Jurkat, Clone E6-1 (cell line): Measurements from ENCODE around the gene ABCA7.

Experiments
- DNase-seq: peaks from one replicate; pipeline ENCODE4 v3.0.0-alpha.2; 2011; ENCODE audit warnings: low read depth, low spot score
- H3K4me3 ChIP-seq: 2 replicates; pipeline ENCODE4 v1.5.1; 2011; ENCODE audit warnings: mild to moderate bottlenecking, low read length, control low read depth, moderate library complexity

The ABCA7 gene

DNA sequence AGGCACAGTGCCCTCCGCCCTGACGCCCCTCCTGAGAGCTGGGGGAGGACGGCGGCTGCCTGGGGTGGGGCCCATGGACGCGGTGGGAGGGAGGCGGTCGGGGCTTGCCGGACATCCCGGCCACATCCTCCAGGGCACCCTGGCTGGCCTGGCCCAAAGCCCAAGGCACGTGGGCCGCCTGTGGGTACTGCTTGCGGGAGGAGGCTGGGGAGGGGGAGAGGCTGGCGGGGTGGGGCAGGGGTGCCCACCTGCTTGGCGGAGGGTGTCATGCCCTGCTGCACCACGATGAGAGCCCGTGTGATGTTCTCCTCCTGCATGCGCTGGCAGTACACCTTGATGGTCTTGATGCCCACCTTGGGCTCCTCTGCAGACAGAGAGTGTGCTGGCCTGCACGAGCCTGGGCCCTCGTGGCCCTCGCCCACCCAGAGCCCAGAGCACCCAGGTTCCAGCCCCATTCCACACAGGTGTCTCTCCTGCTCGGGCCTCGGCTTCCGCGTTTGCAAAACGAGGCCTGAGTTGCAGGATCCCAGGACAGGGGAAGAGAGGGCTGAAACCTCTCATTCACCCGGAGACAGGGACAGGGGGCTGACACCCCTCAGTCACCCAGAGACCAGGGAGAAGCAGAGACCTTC is 51.8 kb downstream of the ABCA7 start:
- no peak overlapping the region for H3K4me3 ChIP-seq
- no peak for DNase-seq

- no peak overlapping the region; the same call in 1 of the 2 replicates for H3K4me3 ChIP-seq
- no peak for DNase-seq
Measured at GRCh38 chr19:1093330-1093729, 53.4 kb downstream of the ABCA7 start.

- no peak for DNase-seq
- peak overlapping the region; percentile 93 for H3K4me3 ChIP-seq
Measured at GRCh38 chr19:1093811-1094553, 54.1 kb downstream of the ABCA7 start.

GRCh38 chr19:1094655-1094977 is 54.7 kb downstream of the ABCA7 start:
- peak overlapping the region; percentile 93 for H3K4me3 ChIP-seq
- DNase-seq: no peak

DNA sequence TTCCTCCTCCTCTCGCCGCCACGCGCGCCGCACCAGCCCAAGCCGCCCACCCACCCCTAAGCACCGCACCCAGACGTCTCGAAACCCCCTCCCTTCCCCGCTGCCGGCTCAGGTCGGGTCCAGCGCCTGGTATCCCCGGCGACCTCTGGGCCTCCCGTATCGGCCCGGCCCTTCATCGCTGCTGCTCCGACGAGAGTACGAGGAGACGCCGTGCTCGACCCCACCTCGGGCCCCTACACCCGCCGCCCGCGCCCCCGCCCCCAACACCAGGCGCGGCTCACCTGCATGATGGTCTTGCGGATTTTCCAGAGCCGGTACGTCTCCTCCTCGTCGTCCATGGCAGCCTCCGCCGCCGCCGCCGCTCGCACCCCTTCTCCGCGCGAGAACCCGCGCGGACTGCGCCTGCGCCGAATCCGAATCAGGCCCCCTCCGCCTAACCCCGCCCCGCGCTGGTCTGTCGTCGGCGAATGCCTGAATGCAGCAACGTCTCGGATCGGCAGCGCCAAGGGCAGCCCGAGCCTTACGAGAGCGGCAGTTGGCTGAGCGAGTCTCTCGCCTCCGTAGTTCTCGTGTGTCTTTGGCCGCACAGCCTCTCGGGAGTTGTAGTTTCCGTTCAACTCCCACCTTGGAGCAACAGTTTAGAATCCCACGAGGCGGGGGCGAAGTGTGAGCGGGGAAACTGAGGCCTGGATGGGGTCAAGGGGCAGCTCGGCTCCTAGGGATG is 55.2 kb downstream of the ABCA7 start, which contains the start of gene POLR2E:
Gene POLR2E, minus strand, starts transcription at position 398 of the 724 bp plus-strand sequence. Its CDS starts 60 bp downstream, at position 338.
- peak within 1 kb of the TSS; percentile 93 for H3K4me3 ChIP-seq
- peak; percentile 96 for DNase-seq

- no peak for DNase-seq
- no peak overlapping the region for H3K4me3 ChIP-seq
Measured at GRCh38 chr19:1097810-1098176, 57.9 kb downstream of the ABCA7 start.

DNA sequence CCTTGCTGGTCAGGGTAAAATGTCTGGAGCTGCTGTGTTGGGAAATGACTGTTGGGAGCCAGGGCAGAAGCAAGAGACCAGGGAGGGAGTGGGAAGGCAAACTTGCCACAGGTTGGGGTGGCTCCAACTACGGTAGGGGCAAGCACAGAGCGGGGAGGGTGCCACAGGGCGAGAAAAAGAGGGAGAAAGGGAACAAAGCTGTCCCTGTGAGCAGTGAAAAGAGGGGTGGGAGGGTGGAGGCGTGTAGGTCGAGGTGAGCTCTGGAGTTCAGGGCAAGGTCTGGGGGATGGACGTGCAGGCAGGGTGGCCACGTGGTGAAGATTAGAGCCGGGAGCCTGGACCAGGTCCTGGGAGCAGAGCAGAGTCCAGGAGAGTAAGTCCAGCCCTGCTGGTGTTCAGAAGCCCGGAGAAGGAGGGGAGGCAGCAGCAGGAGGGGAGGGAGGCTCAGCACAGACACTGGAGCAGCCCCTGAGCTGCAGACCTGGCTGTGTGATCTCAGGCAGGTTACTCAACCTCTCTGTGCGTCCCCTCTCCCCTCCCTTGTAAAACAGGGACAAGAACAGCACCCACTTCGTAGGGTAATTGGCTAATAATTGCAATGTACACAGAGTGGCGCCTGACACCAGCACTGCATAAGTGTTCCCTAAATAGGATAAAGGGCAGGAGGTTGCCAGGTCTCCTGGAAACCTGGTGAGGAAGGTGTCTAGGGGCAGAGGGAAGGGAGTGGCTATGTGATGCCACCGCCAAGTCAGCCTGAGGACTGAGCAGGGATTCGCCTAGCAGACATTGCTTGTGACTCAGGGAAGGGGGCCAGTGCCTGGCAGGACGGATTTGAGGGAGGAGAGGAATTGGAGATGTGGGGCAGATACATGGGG is 58.5 kb downstream of the ABCA7 start:
- no peak overlapping the region for H3K4me3 ChIP-seq
- no peak for DNase-seq

GRCh38 chr19:1101337-1101698 is 61.4 kb downstream of the ABCA7 start:
- H3K4me3 ChIP-seq: no peak overlapping the region
- DNase-seq: no peak

GRCh38 chr19:1102407-1103131 is 62.7 kb downstream of the ABCA7 start:
- no peak for DNase-seq
- H3K4me3 ChIP-seq: no peak overlapping the region

DNA sequence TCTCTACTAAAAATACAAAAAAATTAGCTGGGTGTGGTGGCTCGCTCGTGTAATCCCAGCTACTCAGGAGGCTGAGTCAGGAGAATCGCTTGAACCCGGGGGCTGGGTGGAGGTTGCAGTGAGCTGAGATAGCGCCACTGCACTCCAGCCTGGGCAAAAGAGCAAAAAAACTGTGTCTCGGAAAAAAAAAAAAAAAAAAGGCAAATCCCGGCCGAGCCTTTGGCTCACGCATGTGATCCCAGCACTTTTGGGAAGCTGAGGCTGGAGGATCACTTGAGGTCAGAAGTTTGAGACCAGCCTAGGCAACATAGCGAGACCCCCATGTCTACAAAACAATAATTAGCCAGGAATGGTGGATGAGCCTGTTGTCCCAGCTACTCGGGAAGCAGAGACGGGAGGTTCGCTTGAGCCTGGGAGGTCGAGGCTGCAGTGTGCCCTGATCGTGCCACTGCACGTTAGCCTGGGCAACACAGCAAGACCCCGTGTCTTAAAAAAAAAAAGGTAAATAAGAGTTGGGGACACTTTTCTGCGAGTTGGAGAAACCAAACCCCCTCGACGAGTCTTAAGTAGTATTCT is 63.3 kb downstream of the ABCA7 start:
- H3K4me3 ChIP-seq: peak overlapping the region; percentile 55
- DNase-seq: no peak

GRCh38 chr19:1103708-1104310 is 63.9 kb downstream of the ABCA7 start, which contains the start of gene GPX4:
GPX4 (plus strand) TSS chr19:1103994; CDS start chr19:1104044, 50 bp downstream.
- DNase-seq: peak; percentile 97

GRCh38 chr19:1104311-1105007 is 64.6 kb downstream of the ABCA7 start:
- DNase-seq: peak; percentile 41

More at GRCh38 chr19:1103708-1104310, 63.9 kb downstream of the ABCA7 start, which contains the start of gene GPX4:
- H3K4me3 ChIP-seq: peak within 1 kb of the TSS; percentile 69

DNA sequence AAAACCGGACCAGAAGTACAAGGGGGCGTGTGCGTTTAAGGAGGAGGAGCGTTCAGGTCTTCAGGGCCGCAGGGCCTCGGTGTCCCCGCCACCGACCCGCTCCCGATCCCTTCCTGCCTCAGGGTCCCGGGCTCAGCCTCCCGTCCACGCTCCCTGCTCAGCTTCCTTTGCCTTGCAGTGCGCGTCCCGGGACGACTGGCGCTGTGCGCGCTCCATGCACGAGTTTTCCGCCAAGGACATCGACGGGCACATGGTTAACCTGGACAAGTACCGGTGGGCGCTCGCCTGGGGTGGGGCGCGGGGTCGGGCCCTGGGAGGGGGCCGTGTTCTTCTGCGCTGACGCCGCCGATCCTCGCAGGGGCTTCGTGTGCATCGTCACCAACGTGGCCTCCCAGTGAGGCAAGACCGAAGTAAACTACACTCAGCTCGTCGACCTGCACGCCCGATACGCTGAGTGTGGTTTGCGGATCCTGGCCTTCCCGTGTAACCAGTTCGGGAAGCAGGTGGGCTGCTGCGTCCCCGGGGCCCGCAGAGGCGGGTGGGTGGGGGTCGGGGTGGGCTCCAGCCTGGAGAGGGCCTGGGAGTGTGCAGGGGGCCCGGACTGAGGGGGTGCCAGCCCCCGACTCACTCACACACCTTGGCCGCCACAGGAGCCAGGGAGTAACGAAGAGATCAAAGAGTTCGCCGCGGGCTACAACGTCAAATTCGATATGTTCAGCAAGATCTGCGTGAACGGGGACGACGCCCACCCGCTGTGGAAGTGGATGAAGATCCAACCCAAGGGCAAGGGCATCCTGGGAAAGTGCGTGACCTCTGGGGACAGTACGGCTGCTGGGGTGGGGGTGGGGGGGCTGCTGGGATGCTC is 65.3 kb downstream of the ABCA7 start:
- peak overlapping the region; percentile 69 for H3K4me3 ChIP-seq
- no peak for DNase-seq

More at GRCh38 chr19:1104311-1105007, 64.6 kb downstream of the ABCA7 start:
- H3K4me3 ChIP-seq: peak overlapping the region; percentile 69

GRCh38 chr19:1105873-1106840 is 66.2 kb downstream of the ABCA7 start:
- H3K4me3 ChIP-seq: no peak overlapping the region
- DNase-seq: no peak
